OCI-M2 (cell line): ENCODE measurements around the gene NAPEPLD.
"Not testable (repeated sequence)": the region's sequence is repeated elsewhere in the genome, so short reads cannot be mapped to it uniquely, and the experiment has no call there.

Experiments
- DNase-seq: peaks from one replicate; lab custom pipeline; 2025; ENCODE audit not compliant: unreplicated experiment; lab: John Stamatoyannopoulos, UW

NAPEPLD gene

DNA sequence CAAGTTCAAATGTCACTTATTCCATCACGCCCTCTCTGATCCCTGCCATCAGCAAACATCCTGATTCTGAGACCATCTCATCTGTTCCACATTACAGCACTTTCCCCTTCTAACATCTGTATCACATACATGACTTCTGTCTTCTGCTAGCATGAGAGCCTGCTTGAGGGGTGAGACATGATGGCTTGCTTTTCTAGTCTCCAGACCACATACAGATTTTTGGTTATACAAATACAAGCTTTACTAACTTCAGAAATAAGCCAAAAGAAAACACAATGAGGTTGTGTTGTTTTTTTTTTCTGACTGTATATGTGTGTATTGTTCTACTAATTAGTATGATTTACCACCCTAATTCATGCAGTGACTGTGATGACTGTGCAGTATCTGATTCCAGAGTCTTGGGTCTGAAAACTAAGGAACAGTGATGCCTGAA lies 34.3 kb downstream of the NAPEPLD start:
- no peak for DNase-seq

DNA sequence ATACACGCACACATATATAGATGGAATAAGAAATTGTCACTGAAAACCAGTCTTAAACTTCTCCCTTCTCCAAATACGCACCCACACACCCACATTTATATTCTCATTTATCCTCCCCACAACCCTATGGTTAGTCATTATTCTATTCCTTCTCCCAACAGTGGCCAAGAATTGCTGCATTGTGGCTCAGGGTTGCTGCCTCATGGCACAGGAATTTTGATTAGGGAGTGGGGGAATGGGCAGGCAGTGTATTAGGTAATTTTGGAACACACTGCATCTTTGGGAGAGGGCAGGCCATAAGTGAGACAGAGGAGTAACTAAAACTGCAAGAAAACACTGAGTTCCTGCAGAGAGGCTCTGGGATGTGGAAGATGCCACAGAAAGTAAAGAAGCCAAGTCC lies 35.7 kb downstream of the NAPEPLD start:
- DNase-seq = no peak

DNA sequence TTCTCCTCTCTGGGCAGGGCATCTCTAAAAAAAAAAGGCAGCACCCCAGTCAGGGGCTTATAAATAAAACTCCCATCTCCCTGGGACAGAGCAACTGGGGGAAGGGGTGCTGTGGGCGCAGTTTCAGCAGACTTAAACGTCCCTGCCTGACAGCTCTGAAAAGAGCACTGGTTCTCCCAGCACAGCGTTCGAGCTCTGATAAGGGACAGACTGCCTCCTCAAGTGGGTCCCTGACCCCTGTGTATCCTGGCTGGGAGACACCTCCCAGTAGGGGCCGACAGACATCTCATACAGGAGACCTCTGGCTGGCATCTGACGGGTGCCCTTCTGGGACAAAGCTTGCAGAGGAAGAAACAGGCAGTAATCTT lies 42.2 kb downstream of the NAPEPLD start:
- DNase-seq = not testable (repeated sequence)

DNA sequence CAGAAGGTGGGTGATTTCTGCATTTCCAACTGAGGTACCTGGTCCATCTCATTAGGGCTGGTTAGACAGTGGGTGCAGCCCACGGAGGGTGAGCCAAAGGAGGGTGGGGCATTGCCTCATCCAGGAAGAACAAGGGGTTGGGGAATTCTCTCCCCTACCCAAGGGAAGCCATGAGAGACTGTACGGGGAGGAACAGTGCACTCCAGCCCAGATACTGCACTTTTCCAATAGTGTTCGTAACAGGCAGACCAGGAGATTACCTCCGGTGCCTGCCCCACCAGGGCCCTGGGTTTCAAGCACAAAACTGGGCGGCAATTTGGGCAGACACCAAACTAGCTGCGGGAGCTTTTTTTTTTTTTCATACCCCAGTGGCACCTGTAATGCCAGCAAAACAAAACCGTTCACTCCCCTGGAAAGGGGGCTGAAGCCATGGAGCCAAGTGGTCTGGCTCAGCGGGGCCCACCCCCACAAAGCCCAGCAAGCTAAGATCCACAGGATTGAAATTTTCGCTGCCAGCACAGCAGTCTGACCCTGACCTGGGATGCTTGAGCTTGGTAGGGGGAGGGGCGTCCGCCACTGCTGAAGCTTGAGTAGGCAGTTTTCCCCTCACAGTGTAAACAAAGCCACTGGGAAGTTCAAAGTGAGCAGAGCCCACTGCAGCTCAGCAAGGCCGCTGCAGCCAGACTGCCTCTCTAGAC lies 42.7 kb downstream of the NAPEPLD start:
- DNase-seq = no peak

DNA sequence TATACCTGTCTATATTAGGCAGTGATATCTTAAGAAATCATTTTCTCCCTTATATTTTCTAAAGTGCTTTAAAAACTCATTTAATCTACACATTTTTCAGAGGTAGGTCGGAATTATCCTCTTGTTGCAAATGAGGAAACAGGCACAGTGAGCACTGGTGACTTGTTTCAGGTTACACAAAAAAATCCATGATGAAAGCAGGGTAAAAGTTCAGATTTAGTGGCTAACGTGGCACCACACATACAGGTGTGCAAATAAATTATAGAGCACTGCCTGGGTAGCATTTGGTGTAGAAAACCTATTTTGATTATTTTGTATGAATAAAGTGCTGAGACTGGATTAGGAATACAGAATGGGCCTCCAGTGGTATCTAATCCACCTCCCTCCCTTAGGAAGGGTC lies 47.4 kb downstream of the NAPEPLD start:
- no peak for DNase-seq

DNA sequence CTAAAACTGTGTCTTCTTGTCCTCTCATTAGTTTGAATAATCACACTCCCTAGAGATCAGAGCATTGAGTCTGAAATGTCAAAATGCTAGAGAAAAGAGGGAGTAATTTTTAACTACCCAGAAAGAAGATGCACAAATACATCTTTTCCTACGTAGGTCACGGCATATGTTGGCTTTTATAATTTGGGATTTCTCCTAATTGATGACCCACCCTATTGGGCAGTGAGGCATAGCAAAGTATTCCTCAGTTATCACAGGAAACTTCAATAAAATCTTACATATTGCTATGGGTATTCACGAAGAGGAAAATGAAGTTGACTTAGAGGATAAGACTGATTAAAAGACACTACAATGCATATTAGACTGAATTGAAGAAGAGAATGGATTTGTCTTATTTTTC lies 48.6 kb downstream of the NAPEPLD start:
- no peak for DNase-seq

DNA sequence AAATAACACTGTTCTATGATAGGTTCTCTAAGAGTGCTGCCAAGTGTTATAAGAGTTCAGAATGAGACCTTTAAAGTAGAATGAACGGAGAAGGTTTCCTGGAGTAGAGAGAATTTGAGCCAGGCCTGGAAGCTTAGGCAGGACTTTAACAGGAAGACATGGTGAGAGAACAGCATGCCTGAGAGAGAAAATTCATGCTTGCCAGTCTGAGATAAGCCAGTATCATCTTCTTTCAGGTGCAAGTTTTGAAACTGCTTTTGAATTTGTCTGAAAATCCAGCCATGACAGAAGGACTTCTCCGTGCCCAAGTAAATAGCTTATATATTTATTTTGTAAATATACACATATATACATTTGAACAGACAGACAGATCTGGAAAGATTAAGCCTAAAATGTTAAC lies 51.9 kb downstream of the NAPEPLD start:
- no peak for DNase-seq

DNA sequence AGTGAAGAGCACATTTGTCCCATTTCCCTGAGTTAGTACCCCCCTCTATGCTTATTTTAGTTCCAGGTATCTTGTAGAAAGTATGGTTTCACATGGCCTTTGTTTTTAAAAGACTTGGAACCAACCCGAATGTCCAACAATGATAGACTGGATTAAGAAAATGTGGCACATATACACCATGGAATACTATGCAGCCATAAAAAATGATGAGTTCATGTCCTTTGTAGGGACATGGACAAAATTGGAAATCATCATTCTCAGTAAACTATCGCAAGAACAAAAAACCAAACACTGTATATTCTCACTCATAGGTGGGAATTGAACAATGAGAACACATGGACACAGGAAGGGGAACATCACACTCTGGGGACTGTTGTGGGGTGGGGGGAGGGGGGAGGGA lies 53.3 kb downstream of the NAPEPLD start:
- not testable (repeated sequence) for DNase-seq

DNA sequence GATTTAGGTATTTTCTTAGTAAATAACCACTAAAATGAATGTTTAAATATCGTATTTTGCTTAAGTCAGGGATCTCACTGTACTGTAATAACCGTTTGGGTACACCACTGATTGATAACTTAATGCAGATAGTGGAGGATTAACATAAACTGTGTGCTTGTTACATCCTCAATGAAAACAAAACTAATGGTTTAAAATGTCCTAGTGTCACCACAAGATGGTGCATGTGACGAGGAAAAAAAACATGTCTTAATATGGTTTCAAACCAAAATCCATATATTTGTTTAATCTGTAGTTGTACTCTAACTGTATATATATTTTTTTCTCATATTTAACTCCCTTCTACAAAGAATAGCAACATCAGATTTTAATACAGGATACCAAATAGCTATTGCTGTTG lies 54.8 kb downstream of the NAPEPLD start:
- no peak for DNase-seq

DNA sequence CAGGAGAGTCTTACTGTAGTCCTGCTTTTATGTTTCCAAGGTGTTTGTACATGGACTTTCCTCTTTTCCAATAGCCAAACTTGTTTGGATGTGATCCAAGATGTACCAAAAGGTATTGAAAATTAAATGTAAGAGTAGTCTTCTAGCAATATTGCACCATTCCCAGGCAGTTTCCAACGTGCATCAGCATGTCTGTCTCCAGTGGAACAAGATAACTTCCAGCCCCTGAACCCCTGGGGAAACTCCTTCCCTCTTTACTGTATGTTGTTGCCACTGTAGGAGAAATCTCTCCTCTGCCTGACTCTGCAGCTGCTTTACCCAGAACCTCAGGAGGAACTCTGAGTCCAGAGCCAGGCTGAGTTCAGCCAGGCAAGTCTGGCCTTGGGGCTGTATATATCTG lies 55.5 kb downstream of the NAPEPLD start:
- no peak for DNase-seq

DNA sequence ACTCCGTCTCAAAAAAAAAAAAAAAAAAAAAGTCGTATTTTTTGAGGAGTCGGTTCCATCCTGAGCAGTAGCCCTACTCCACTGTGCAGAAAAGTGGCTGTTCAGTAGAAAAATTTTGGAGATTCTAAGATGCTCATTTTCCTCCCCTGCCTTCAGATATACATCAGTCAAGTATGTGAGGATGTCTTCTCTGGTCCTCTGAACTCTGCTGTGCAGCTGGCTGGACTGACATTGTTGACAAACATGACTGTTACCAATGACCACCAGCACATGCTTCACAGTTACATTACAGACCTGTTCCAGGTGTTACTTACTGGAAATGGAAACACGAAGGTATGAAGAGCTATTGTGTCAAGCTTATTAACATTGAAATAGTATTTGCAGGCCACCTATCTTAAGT lies 56.6 kb downstream of the NAPEPLD start:
- not testable (repeated sequence) for DNase-seq

DNA sequence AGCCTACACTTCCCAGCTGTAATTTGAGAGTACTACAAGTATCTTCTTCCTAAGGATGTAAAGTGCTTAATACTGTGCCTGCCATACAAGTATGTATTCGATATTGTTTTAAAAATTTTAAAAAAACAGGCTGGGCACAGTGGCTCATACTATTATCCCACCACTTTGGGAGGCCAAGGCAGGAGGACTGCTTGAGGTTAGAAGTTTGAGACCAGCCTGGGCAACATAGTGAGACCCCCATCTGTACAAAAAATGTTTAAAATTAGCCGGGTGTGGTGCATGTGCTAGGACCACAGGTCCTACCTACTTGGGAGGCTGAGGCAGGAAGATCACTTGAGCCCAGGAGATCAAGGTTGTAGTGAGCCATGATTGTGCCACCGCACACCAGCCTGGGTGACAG lies 65.7 kb downstream of the NAPEPLD start:
- no peak for DNase-seq

DNA sequence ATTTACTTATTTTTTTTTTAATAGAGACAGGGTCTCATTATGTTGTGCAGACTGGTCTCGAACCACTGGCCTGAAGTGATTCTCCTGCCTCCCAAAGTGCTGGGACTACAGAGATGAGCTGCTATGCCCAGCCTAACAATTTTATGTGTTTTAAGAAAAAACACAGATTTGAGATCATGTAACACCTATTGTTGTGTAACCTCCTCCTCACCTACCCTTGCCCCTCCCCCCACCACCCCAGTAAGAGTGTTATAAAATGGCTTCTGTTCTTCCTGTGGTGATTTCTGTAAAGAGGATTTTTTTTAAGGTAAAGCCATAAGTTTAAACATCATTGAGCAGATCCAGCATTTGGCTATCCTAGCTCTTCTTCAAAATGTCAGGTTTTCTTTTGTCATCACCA lies 66.4 kb downstream of the NAPEPLD start:
- no peak for DNase-seq

DNA sequence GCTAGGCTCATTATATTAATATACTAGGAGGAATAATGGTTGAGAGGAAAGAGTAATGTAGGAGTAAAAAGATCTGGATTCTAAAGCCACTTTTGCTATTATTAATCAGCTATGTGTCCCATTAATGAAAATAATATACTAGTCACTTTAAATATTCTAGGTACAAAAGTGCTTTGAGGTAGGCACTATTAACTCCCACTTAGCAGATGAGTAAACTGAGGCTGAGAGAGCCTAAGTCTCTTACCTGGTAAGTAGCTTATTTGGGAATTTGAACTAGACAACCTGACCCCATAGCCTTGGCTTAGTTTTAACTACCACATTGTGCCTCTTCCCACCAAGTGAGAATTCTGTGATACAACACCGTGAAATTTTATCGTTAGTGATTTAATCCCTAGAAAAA lies 68.0 kb downstream of the NAPEPLD start:
- DNase-seq = no peak

DNA sequence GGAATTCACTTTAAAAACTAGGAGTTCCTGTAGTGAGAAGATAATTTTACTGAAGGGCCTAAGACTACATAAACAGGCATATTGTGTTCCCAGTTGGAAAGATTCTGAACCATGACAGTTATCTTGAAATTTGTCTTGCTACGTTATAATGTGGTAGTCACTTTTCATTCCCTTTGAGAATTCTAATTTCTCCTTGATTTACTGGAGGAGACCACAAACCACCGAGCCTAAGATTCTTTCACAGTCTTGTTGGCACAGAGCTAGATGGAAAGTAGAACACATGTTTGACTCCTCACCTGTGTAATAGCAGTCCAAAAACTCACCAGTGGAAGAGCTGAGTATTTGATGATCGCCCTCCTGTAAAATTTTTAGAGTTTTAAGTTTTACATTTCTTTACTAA lies 69.1 kb downstream of the NAPEPLD start:
- no peak for DNase-seq

DNA sequence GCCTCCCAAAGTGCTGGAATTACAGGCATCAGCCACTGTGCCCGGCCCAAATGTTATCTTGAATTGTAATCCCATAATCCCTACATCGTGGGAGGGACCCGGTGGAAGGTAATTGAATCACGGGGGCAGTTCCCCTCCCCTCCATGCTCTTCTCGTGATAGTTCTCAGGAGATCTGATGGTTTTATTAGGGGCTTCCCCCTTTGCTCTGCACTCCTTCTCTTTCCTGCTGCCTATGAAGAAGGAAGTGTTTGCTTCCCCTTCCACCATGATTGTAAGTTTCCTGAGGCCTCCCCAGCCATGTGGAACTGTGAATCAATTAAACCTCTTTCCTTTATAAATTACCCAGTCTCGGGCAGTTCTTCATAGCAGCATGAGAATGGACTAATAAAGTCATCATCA lies 70.7 kb downstream of the NAPEPLD start:
- DNase-seq = not testable (repeated sequence)

DNA sequence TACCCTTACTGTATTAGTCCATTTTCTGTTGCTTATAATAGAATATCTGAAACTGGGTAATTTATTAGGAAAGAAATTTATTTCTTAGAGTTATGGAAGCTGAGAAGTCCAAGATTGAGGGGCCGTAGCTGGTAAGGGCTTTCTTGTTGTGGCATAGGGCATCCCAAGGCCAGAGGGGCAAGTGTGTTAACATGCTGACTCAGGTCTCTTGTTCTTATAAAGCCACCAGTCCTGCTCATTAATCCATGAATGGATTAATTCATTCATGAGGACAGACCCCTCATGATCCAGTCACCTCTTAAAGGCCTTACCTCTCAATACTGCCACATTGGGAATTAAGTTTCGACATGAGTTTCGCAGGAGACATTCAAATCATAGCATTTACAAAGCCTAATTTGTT lies 71.6 kb downstream of the NAPEPLD start:
- DNase-seq = no peak

DNA sequence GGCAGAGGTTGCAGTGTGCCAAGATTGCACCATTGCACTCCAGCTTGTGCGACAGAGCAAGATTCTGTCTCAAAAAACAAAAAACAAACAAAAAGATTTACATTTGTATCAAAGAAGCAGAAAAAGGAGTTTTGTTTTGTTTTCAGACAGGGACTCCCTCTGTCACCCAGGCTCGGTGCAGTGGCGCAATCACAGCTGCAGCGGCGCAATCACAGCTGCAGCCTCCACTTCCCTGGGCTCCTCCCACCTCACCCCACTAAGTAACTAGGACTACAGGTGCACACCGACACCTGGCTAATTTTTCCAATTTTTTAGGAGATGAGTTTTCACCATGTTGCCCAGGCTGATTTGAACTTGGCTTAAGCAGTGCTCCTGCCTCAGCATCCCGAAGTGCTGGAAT lies 72.1 kb downstream of the NAPEPLD start:
- DNase-seq = no peak

DNA sequence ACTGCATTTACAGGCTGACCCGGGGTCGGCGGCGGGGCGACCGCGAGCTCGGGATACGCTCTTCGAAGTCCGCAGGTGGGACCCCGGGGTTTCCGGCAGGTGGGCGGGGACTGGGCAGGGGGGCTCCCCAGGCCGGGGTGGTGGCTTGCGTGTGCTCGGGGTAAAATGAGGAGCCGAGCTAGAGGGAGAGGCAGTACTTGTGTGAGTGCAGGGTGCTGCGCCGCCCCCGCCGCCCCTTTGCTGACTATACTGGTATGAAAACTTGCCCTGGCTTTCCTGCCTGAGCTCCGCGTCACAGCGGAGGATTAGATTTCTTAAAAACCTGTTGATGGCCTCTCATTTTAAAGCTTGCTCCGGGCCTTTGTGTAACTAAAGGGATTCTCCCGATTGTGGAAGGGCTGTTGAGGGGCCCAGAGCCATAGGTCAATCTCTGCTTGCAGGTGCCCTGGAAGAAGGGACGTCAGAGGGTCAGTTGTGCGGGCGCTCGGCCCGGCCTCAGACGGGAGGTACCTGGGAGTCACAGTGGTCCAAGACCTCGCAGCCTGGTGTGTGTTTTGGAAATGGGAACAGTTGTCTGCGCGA lies 73.5 kb downstream of the NAPEPLD start:
- no peak for DNase-seq

DNA sequence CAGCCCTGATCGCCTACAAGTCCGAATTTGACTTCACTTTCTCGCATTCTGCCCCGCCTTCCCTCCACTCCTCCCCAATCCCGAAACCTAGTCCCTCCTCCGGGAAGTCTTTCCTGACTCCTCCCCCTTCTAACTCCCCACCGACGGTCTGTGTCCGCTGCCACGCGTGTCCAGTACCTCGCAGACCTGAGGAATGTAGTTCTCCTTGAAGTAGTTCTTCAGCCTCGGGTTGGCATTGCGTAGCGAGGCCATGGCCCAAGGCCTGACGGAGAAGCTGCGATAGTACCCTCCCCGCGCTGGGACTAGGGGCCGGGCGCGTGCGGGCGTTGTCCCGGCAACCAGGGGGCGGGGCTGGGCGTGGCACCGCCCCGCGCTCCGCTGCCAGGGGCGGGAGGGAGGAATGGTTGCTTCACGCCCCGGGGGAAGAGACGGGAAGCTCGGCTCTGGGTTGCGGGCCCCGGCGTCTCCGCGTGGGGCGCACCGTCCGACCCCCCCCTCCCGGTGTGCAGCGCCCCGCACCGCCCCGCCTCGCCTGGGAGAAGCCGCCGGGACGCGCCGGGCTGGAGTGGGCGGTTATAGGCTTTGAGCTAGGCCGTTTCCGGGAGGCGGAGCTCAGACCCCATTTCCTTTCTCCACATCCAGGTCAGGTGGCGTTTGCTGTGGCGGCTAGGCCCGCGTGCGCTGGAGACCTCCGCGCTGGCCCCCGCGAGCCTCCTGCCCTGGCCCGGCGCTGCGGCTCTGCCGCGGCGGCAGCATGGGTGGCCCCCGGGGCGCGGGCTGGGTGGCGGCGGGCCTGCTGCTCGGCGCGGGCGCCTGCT lies 74.2 kb downstream of the NAPEPLD start, which contains the start of the genes ARMC10 and FBXL13:
Gene ARMC10 (plus strand): TSS at position 622 of the 818 bp plus-strand sequence. CDS start 133 bp downstream, at position 755.
Gene FBXL13 (minus strand): TSS at position 278 of the 818 bp plus-strand sequence.
- peak; percentile 56 for DNase-seq

DNA sequence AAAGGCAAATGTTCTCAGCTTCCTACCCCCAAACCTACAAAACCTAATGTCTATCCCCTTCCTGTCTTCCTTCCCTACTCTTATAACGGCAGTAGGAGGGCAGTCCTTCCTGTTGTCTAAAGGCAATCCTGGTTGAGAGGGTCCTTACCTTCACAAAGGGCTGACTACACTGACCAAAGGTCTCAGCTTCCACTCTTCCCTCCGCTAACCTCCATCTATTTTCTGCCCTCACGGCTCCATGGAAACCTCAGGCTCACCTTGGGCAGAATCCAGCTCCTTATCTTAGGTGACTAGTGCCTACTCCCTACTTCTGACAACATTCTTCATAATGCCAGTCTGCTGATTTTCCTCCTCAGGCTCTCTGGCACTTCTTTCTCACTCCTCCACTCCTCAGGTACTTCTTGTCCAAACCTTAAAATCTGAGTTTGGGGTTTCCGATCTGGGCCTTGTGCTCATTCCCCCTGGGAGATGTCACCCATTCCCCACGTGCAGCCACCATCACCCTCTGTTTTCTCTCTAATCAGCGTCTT lies 74.8 kb downstream of the NAPEPLD start:
- DNase-seq = no peak

DNA sequence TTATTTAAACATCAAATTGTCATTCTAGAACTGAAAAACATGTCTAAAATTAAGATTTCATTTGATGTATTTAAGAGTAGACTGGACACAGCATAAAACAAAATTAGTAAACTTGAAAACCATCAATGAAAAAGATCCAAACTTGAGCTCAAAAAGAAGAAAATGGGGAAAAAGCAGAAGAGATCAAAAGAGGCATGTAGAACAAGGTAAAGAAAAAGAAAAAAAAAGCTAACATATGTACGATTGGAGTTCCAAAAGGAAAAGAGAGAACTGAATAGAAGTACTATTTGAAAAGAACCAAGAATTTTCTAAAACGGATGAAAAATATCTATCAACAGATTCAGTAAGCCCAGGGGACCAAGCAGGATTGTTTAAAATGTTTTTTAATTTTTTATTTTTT lies 77.9 kb downstream of the NAPEPLD start:
- DNase-seq = no peak
